Breast epithelium (tissue), 4 donors: ENCODE measurements around the gene SLC39A13. TPM values are rescaled to one million over a fixed set of nuclear protein-coding genes. Genes with fewer than 3 reads are reported as not detected.

ENCODE experiments used
- DNase-seq, 2 donors: peaks; one replicate each; pipeline ENCODE4 v3.0.0-alpha.2; 2019; ENCODE audit warnings: low spot score in 2 of 2
- H3K27ac ChIP-seq, 2 donors: fragments of 200-600 bp; sonication (generic) in 1 of 2; one replicate each; pipeline ENCODE4 v1.5.1; 2016 to 2019; ENCODE audit warnings: mild to moderate bottlenecking in 1 of 2
- H3K27me3 ChIP-seq, 2 donors: fragments of 200-600 bp; sonication (generic) in 1 of 2; one replicate each; pipeline versions ENCODE4 v1.5.1 to v1.6.0; 2017 to 2019; ENCODE audit warnings: control low read depth in 1 of 2, mild to moderate bottlenecking in 1 of 2
- H3K36me3 ChIP-seq: fragments of 200-600 bp; one replicate; pipeline ENCODE4 v1.5.1; 2019
- H3K4me1 ChIP-seq, 2 donors: fragments of 200-600 bp; sonication (generic); one replicate each; pipeline ENCODE4 v1.5.1; 2016 to 2019; ENCODE audit warnings: control low read depth in 1 of 2
- H3K4me3 ChIP-seq, 3 donors: fragments of 200-600 bp; sonication (generic); 1 replicate in 2 of 3; 2 replicates in 1 of 3; pipeline ENCODE4 v1.5.1; 2016 to 2019; ENCODE audit warnings: mild to moderate bottlenecking in 3 of 3, moderate library complexity in 2 of 3
- H3K9me3 ChIP-seq, 2 donors: fragments of 200-600 bp; sonication (generic) in 1 of 2; one replicate each; pipeline ENCODE4 v1.5.1; 2016 to 2019; ENCODE audit warnings: control low read depth in 1 of 2
- POLR2A ChIP-seq: fragments of 450-650 bp; IDR thresholded peaks from one replicate; pipeline ENCODE4 v1.6.1; 2016; ENCODE audit warnings: antibody characterized with exemption, mild to moderate bottlenecking, moderate library complexity
- POLR2AphosphoS5 ChIP-seq, 3 donors: sonication (generic); formaldehyde crosslinking; IDR thresholded peaks; one replicate each; pipeline ENCODE4 v1.6.1; 2017; ENCODE audit warnings: antibody characterized with exemption in 3 of 3
- intact Hi-C: fragments of 100-400 bp; cut with DNase I; formaldehyde crosslinking; loops from one replicate; pipeline ENCODE4 v1.15.1; 2023; ENCODE audit warnings: low total_unique reads
- total RNA-seq, 3 donors: library from RNA; depleted of rRNA; stranded (reverse); fragments of >200 nt; gene quantifications; one replicate each; pipeline ENCODE4 v1.1.0, GENCODE V29; 2016
- TF ChIP-seq, protein P1 (sequence below), 3 donors: fragments of 450-650 bp; IDR thresholded peaks; one replicate each; pipeline ENCODE4 v1.5.1; 2016 to 2017; ENCODE audit warnings: antibody characterized with exemption in 3 of 3, mild to moderate bottlenecking in 3 of 3, moderate library complexity in 3 of 3

The SLC39A13 gene
- total RNA-seq, 3 donors from 2014 or later, result 42.9 to 58.1 (median 52.8) TPM

DNA sequence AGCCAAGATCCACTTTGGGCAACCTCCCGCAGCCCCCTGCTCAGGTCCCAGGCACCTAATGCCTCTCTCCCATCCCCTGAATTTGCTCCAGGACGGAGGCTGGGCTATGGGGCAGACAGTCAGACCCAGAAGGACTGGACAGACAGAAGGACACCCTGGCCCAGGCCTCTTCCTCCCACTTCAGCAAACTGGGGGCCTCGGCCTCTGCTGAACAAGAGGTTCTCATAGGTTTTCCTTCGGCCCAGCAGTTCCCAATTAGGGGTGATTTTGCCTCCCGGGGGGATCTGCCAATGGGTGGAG, 33.7 kb upstream of the SLC39A13 start:
- Histone ChIP-seq H3K9me3 (no peaks in the 10 kb centered on the region), H3K27ac (no peak overlapping the region), H3K4me3 (no peak overlapping the region), H3K27me3 (no peaks in the 10 kb centered on the region), H3K4me1 (no peaks in the 10 kb centered on the region), H3K36me3 (no peaks in the 10 kb centered on the region)
- TF ChIP-seq POLR2AphosphoS5 (IDR thresholded peaks at IDR 0.05) (no peak), POLR2A (no peak)
- TF ChIP-seq, protein P1, sequence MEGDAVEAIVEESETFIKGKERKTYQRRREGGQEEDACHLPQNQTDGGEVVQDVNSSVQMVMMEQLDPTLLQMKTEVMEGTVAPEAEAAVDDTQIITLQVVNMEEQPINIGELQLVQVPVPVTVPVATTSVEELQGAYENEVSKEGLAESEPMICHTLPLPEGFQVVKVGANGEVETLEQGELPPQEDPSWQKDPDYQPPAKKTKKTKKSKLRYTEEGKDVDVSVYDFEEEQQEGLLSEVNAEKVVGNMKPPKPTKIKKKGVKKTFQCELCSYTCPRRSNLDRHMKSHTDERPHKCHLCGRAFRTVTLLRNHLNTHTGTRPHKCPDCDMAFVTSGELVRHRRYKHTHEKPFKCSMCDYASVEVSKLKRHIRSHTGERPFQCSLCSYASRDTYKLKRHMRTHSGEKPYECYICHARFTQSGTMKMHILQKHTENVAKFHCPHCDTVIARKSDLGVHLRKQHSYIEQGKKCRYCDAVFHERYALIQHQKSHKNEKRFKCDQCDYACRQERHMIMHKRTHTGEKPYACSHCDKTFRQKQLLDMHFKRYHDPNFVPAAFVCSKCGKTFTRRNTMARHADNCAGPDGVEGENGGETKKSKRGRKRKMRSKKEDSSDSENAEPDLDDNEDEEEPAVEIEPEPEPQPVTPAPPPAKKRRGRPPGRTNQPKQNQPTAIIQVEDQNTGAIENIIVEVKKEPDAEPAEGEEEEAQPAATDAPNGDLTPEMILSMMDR (IDR thresholded peaks at IDR 0.05), result no peak
- intact Hi-C loops, result no loop called here
- DNase-seq, result no peak

DNA sequence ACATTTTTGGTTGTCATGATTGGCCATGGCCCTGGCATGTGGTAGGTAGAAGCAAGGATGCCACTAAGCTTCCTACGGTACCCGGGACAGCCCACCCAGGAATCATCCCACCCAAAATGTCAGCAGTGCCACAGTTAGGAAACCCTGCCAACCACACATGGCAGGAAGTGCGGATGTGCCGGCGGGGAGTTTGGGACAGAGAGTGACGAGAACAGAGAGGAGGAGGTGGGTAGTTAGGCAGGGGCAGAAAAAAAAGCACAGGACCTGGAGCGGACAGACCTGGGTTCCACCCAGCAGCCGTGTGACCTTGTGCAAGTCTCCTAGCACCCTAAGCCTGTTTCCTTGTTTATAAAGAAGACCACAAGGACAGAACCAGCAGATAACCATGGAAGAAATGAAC, 33.4 kb upstream of the SLC39A13 start:
- DNase-seq, result no peak
- intact Hi-C loops, result no loop called here
- H3K4me3 ChIP-seq, result peak overlapping the region in 1 of 3 donors; percentile 44
- no peaks in the 10 kb centered on the region for H3K27me3 ChIP-seq
- no peak overlapping the region for H3K27ac ChIP-seq
- TF ChIP-seq, protein P1 (IDR thresholded peaks at IDR 0.05), result no peak
- TF ChIP-seq POLR2A (no peak), POLR2AphosphoS5 (IDR thresholded peaks at IDR 0.05) (no peak)
- no peaks in the 10 kb centered on the region for H3K4me1 ChIP-seq
- H3K9me3 ChIP-seq, result no peaks in the 10 kb centered on the region
- H3K36me3 ChIP-seq, result no peaks in the 10 kb centered on the region

DNA sequence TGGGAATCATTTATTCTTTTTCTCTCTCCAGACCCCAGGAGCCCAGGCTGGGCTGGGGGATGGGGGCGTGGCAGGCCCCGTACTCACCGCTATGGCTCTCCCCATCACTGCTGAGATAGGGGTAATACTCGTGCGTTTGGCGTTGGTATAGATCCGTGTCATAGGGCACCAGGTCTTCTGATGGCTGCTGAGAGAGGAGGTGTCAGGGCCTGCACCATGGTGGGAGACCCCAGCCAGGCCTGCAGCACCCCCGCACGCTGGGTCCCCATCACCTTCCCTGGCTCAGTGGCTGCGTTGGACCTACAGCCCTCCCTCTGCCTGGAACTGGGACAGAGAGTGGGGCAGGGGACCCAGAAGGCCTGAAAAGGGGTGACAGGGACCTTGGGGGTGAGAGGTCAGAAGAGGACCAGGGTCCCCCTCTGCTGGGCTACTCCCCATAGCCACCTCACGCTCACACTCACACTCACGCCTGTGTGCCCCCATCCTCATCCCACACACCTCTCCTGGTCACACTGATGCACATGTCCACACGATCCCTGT, 32.8 kb upstream of the SLC39A13 start:
- intact Hi-C loops, result no loop called here
- no peaks in the 10 kb centered on the region for H3K36me3 ChIP-seq

DNA sequence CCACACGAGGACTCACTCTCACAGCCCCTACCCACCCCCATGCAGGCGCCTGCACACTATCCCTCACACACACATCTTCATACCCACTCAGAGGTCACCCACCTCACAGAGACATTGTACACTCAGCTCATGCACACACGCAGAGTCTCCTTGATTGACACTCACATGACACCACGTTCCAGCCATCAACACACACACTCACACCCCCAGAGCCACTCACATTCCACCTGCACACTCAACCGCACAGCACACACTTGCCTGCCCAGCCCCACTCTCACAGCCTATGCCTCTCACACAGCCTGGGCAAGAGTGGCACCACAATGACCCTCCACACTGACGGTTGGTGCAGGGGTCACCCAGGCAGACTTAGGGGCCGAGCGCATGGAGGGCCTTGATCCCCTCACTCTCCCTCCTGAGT, 32.3 kb upstream of the SLC39A13 start:
- no peaks in the 10 kb centered on the region for H3K27me3 ChIP-seq
- H3K27ac ChIP-seq, result no peak overlapping the region
- TF ChIP-seq POLR2A (no peak), POLR2AphosphoS5 (IDR thresholded peaks at IDR 0.05) (no peak)
- TF ChIP-seq, protein P1 (IDR thresholded peaks at IDR 0.05), result no peak
- no peak for DNase-seq
- no peaks in the 10 kb centered on the region for H3K9me3 ChIP-seq
- no peaks in the 10 kb centered on the region for H3K4me1 ChIP-seq
- H3K36me3 ChIP-seq, result no peaks in the 10 kb centered on the region
- peak overlapping the region; percentile 24 to 51 (median 44) for H3K4me3 ChIP-seq
- intact Hi-C loops, result no loop called here

More for the DNA sequence above, 32.8 kb upstream of the SLC39A13 start:
- TF ChIP-seq POLR2AphosphoS5 (IDR thresholded peaks at IDR 0.05), result no peak
- TF ChIP-seq POLR2A, result no peak
- TF ChIP-seq, protein P1 (IDR thresholded peaks at IDR 0.05), result no peak
- Histone ChIP-seq H3K4me3 (peak overlapping the region; percentile 24 to 51 (median 44)), H3K27me3 (no peaks in the 10 kb centered on the region), H3K9me3 (no peaks in the 10 kb centered on the region), H3K4me1 (no peaks in the 10 kb centered on the region), H3K27ac (no peak overlapping the region)
- no peak for DNase-seq

DNA sequence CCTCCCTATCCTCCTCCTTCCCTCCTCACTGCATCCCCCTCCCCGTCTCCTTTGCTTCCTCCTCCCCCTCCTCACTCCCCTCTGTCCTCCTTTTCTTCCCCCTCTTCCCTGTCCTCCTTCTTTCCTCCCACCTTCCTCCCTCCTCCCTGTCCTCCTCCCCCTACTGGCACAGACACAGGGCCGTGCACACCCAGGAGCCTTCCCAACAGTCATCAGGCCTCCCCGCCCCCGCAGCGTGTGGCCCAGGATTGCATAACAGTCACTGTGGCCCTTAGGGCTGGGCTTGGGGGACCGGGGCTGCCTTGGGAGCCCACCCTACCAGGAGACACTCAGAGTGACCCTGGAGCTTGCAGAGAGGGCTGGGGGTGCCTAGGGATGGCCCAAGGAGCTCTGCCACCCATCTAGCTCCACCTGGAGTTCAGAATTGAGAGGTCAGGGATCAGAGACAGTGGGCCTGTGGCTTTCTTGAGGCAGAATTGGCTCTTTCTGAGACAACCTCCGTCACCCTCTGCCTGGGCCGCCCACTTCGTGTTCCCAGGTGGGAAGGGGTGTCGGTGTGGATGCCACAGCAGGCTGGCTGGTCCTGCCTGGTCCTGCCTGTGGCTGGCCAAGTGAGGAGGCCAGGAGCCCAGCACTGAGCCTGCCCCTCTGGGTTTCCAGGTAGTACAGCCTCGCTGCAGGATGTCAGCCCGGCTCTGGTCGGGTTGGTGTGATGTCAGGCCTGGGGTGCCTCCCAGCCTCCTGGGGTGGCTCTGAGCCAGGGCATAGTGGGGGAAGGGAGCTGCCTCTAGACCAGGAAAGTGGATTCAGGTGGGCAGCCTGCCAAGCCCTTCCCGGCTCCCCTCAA, 31.6 kb upstream of the SLC39A13 start:
- Histone ChIP-seq H3K9me3 (no peaks in the 10 kb centered on the region), H3K36me3 (no peaks in the 10 kb centered on the region), H3K27ac (no peak overlapping the region), H3K27me3 (no peaks in the 10 kb centered on the region), H3K4me3 (peak overlapping the region; percentile 24 to 51 (median 44)), H3K4me1 (no peaks in the 10 kb centered on the region)
- TF ChIP-seq POLR2A, result no peak
- TF ChIP-seq POLR2AphosphoS5 (IDR thresholded peaks at IDR 0.05), result no peak
- TF ChIP-seq, protein P1 (IDR thresholded peaks at IDR 0.05), result no peak
- intact Hi-C loops, result no loop called here
- no peak for DNase-seq
